ENCODE results near the gene HK2.

DNA sequence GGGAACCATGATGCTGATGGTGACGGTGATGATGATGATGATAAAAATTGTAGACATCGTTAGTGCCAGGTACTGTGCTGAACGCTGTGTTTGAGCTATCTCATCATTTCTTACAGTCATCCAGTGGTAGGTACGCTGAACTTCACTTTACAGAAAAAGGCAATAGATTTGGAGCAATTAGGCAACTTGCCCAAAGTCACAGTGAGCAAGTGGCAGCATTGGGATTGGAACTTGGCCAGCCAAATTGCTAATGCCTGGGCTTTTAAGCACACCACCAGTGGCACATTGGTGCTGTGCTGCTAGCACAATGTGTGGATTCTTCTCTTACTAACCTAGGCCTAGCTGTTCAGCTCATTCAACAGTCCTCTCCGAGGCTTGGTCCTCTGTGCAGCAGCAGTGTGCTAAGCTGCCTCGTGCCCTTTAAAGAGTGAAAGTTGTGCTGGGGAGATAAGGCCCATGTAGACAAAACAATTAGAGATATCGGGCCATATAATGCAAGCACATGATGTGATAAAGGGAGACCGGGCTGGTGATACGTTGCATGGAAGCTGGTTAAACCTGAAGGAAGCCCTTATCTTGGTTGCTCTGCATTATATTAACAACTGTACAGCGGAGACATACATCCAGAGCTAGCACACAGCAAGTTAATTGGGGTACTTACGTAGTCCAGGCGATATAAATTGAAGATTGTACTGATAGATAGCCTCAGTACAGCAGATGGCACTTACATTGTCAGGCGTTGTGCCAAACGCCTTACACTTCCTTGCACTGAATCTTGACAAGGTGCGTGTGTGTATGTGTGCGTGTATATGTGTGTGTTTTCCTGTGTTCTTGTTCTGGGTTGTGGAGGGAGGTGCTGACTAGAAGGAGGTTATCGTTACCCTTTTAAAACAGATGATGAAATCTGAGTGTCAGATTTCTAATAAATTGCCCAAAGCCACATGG lies 28.4 kb downstream of the HK2 start:
- no peak for TF ChIP-seq EZH2phosphoT487 (IDR thresholded peaks at IDR 0.05; ENCODE audit: insufficient read depth, low read depth)
- TF ChIP-seq EZH2 (IDR thresholded peaks at IDR 0.05; ENCODE audit: insufficient read depth, poor library complexity, severe bottlenecking), result no peak

All from GM23248 (cell line).